HK-2 (cell line): ENCODE measurements around the gene WSB1.

Source experiments
- DNase-seq: peaks from one replicate; pipeline ENCODE4 v3.0.0-alpha.2; 2018; ENCODE audit not compliant: unreplicated experiment

The WSB1 gene

DNA sequence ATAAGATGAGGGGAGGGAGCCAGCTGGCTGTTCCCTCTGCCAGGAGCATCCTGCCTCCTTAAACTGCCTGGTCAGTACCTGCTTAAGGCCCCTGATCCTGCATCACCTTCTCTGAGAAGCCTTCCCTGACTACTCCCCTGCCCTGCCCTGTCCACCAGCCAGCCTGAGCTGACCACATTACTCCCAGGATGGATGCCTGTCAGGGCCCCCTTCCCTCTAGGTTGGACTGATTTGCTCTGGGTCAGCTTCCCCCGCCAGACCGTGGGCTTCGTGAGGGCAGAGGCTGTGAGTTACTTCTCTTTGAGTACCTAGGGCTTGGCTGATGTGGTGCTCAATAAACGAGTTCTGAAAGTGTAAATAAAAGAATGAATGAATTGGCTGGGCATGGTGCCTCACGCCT lies 63.3 kb downstream of the WSB1 start:
- no peak for DNase-seq

DNA sequence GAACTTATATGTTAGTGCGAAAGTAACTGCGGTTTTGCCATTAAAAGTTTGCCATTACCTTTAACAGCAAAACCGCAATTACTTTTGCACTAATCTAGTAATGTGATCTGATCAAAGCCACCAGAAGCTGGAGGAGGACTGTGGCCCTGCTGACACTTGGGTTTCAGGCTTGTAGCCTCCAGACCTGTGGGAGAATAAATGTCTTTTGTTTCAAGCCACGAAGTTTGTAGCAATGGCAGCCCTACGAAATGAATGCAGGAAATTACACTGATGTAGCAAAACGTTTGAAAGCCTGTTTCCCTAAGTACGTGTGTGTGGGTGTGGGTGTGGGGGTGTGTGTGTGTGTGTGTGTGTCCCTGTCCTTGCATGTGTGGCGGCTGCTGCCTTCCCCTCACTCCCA lies 66.6 kb downstream of the WSB1 start:
- DNase-seq, result no peak

DNA sequence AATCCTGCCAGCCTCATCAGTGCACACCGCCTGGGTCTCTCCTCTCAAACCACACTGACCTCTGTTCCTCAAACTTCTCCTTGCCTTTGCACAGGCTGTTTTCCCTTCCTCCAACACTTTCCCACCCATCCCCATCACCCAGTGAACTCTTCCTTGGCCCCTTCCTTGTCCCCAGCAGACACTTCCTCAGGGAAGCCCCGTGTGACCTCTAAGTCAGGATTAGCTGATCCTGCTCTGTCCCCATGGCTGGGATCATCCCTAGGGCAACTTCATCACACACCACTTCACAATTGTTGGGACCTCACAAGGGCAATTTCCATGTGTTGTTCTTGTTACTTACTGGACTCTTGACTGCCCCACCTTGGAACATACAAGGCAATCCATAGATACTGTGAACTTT lies 67.8 kb downstream of the WSB1 start:
- DNase-seq, result no peak

DNA sequence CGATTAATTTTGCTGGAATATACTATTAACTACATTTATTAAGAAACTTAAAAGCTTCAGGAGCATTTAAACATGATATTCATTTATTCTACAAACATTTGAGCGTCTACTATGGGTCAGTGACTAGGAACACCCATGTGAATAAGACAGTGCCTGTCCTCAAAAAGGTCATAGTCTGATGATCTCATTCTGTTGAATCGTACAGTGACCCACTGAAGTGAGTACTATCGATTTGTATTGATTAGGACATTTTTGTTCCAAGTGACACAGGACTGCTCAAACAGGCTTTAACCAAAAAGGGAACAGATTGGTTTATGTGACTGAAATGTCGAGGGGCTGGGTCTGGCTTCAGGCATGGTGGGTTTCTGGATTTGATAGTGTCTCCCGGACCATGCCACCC lies 68.6 kb downstream of the WSB1 start:
- DNase-seq, result no peak

DNA sequence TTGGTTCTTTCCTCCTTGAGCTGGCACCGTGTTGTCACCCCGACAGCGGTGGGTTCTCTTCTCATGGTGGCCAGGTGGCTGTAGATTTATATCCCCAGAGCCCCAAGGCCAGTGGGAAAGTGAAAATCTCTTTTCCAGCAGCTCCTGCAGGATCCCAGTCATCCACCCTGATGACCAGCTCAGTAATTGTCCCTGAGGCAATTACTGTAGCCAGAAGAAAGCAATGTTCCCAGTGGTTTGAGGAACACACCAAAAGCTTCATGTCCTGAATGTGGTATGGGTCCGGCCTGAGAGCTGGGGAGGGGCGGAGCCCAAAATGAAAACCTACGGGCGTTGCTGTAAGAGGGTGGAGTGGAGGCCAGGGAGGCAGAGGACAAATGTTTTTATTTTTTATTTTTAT lies 69.0 kb downstream of the WSB1 start:
- no peak for DNase-seq

DNA sequence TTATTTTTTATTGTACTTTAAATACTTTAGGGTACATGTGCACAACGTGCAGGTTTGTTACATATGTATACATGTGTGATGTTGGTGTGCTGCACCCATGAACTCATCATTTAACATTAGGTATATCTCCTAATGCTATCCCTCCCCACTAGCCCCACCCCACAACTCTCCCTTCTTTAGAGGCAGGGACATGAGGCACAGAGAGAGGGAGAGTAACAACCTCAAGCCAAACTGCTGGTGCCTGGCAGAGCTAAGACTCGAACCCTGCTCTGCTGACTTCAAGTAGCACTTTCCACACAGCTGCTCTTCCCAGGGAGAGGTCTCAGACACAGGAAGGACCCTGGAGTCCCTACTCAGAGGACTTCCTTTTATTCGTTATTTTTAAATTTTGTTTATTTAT lies 69.4 kb downstream of the WSB1 start:
- no peak for DNase-seq
